ENCODE data around the gene ELMO3. TPM values are rescaled to one million over a fixed set of nuclear protein-coding genes. Genes with fewer than 3 reads are reported as not detected.

The ELMO3 gene
- total and polyA plus RNA-seq, 3 experiments from 2014 or later, result 5.0 to 5.3 TPM; not detected in 1

DNA sequence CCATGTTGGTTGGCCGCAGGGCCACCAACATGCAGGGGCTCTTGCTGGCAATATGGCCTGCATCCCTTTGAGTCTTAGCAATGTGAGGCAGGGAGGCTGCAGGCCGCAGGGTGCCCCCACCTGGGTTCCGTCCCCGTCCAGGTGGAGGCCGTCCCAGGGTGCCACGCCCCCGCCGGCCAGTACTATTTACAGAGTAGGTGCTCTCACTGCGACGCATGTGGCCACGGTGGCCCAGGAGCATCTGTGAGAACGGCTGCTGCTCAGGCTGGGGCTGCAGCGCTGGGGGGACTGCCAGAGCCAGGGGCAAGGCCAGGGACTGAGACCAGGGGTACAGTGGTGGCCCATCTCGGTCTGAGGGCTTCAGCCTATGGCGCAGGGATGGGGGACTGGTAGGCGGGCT is 18.8 kb upstream of the ELMO3 start:
- no peak for DNase-seq
- ChIA-PET CTCF (interaction anchor here (11.3 kb wide), 1 partner anchor 22 kb away, joined by 205 read pairs; the partner anchor contains the start of genes B3GNT9, FBXL8, HSF4 and TRADD), POLR2A (no interaction called here)
- Mint-ChIP-seq H3K27me3 (no peaks in the 10 kb centered on the region), H3K36me3 (no peaks in the 10 kb centered on the region), H3K4me1 (peaks cover 15 to 39% (median 21%) of the 10 kb centered on the region in 3 donors), H3K27ac (no peak overlapping the region), H3K9me3 (no peaks in the 10 kb centered on the region), H3K4me3 (no peak overlapping the region)
- Histone ChIP-seq H3K27ac (ENCODE audit: low read depth, low read length) (no peak overlapping the region), H3K36me3 (ENCODE audit: insufficient read depth, low read length) (no peaks in the 10 kb centered on the region), H3K4me3 (ENCODE audit: low read length) (no peak overlapping the region), H3K27me3 (ENCODE audit: insufficient read depth, low read length, poor library complexity, severe bottlenecking) (no peaks in the 10 kb centered on the region), H3K4me1 (ENCODE audit: insufficient read depth, low read length) (peaks cover 26% of the 10 kb centered on the region), H3K9me3 (ENCODE audit: low read length) (no peaks in the 10 kb centered on the region)

DNA sequence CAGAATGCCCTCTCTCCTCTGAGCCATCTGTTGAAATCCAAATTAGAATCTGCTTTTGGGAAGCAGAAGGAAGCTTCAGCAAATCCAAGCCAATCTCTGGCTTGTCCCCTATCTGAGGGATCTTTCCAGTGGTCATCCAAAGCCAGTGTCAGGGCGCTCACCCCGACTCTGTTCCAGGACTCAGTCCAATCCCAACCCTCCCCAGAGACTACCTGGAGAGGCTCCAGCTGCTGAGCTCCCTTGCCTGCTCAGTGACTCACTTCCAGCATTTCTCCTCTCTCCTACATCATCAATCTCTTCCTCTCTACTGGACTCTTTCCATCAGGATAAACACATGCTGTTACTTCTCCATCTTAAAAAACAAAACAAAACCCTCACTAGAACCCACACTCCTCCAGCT is 17.6 kb upstream of the ELMO3 start:
- Histone ChIP-seq H3K27me3 (ENCODE audit: insufficient read depth, low read length, poor library complexity, severe bottlenecking) (no peaks in the 10 kb centered on the region), H3K4me3 (ENCODE audit: low read length) (no peak overlapping the region), H3K27ac (ENCODE audit: low read depth, low read length) (no peak overlapping the region), H3K4me1 (ENCODE audit: insufficient read depth, low read length) (peaks cover 34% of the 10 kb centered on the region), H3K36me3 (ENCODE audit: insufficient read depth, low read length) (no peaks in the 10 kb centered on the region), H3K9me3 (ENCODE audit: low read length) (no peaks in the 10 kb centered on the region)
- Mint-ChIP-seq H3K4me3 (no peak overlapping the region), H3K4me1 (peaks cover 21 to 41% (median 22%) of the 10 kb centered on the region in 3 donors), H3K27me3 (peaks cover 0 to 4% of the 10 kb centered on the region in 2 donors), H3K9me3 (no peaks in the 10 kb centered on the region), H3K36me3 (no peaks in the 10 kb centered on the region), H3K27ac (no peak overlapping the region)
- POLR2A ChIA-PET, result interaction anchor here (0.6 kb wide), 1 partner anchor 37 kb away, joined by 4 read pairs; no protein-coding TSS in a partner anchor
- CTCF ChIA-PET, result interaction anchor here (11.3 kb wide), 1 partner anchor 23 kb away, joined by 205 read pairs; the partner anchor contains the start of genes B3GNT9, FBXL8, HSF4 and TRADD
- DNase-seq, result no peak

DNA sequence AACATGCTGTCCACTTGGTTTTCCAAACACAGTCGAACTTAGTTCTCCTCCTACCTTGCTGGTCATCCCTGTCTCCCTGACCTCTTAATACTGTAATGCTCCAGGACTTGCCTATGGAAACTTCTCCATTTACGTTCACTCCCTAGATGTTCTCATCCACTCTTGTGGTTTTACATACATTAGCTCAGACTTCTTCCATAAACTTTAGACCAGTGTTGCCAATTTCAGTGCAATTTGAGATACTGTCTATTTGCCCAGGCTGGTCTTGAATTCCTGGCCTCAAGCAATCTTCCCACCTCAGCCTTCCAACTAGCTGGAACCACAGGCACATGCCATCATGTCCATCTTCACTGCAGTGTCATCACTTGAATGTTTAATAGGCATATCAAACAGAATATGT is 16.6 kb upstream of the ELMO3 start:
- Histone ChIP-seq H3K27ac (ENCODE audit: low read depth, low read length) (no peak overlapping the region), H3K4me3 (ENCODE audit: low read length) (no peak overlapping the region), H3K27me3 (ENCODE audit: insufficient read depth, low read length, poor library complexity, severe bottlenecking) (no peaks in the 10 kb centered on the region), H3K9me3 (ENCODE audit: low read length) (no peaks in the 10 kb centered on the region), H3K4me1 (ENCODE audit: insufficient read depth, low read length) (peaks cover 34% of the 10 kb centered on the region), H3K36me3 (ENCODE audit: insufficient read depth, low read length) (no peaks in the 10 kb centered on the region)
- ChIA-PET CTCF (interaction anchor here (0.8 to 11.3 kb wide), 4 partner anchors 9 to 223 kb away, joined by 3 to 205 read pairs (median 6); partner anchors contain the start of genes B3GNT9, FBXL8, HSF4 and NOL3), POLR2A (interaction anchor here (0.6 kb wide), 1 partner anchor 562 kb away, joined by 3 read pairs; no protein-coding TSS in a partner anchor)
- Mint-ChIP-seq H3K36me3 (no peaks in the 10 kb centered on the region), H3K27me3 (peaks cover 0 to 4% of the 10 kb centered on the region in 2 donors), H3K4me1 (peaks cover 17 to 36% (median 18%) of the 10 kb centered on the region in 3 donors), H3K9me3 (no peaks in the 10 kb centered on the region), H3K27ac (no peak overlapping the region), H3K4me3 (no peak overlapping the region)
- DNase-seq, result no peak

DNA sequence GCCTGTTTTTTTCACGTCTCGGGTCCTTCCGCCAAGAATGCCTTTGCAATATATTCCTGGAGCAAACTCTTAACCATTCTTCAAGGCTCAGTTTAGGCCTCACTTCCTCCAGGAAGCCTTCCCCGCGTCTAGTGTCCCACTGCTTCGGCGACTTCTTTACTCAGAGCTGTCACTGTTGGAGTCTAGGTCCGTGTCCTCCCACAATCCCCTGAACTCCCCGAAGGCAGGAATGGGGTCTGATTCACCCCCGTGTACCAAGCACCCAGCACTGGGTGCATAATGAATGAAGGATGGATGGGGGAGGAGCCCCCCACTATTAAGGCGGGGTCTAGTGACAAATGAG is 15.7 kb upstream of the ELMO3 start:
- H3K36me3 ChIP-seq (ENCODE audit: insufficient read depth, low read length), result no peaks in the 10 kb centered on the region
- no peak overlapping the region for H3K4me3 Mint-ChIP-seq
- DNase-seq, result no peak
- H3K36me3 Mint-ChIP-seq, result no peaks in the 10 kb centered on the region
- peaks cover 0 to 4% of the 10 kb centered on the region in 2 donors for H3K27me3 Mint-ChIP-seq
- H3K4me1 Mint-ChIP-seq, result peaks cover 9 to 27% (median 12%) of the 10 kb centered on the region in 3 donors
- ChIA-PET POLR2A (interaction anchor here (0.9 kb wide), 1 partner anchor 9 kb away, joined by 6 read pairs; no protein-coding TSS in a partner anchor), CTCF (interaction anchor here (1.8 to 11.3 kb wide), 3 partner anchors 7 to 25 kb away, joined by 7 to 205 read pairs (median 18); partner anchors contain the start of genes B3GNT9, FBXL8, HSF4 and NOL3)
- no peaks in the 10 kb centered on the region for H3K9me3 Mint-ChIP-seq
- no peaks in the 10 kb centered on the region for H3K9me3 ChIP-seq (ENCODE audit: low read length)
- H3K27me3 ChIP-seq (ENCODE audit: insufficient read depth, low read length, poor library complexity, severe bottlenecking), result no peaks in the 10 kb centered on the region
- H3K4me3 ChIP-seq (ENCODE audit: low read length), result peak overlapping the region; percentile 70
- peak overlapping the region; percentile 91 for H3K27ac ChIP-seq (ENCODE audit: low read depth, low read length)
- H3K4me1 ChIP-seq (ENCODE audit: insufficient read depth, low read length), result peaks cover 29% of the 10 kb centered on the region
- no peak overlapping the region for H3K27ac Mint-ChIP-seq

DNA sequence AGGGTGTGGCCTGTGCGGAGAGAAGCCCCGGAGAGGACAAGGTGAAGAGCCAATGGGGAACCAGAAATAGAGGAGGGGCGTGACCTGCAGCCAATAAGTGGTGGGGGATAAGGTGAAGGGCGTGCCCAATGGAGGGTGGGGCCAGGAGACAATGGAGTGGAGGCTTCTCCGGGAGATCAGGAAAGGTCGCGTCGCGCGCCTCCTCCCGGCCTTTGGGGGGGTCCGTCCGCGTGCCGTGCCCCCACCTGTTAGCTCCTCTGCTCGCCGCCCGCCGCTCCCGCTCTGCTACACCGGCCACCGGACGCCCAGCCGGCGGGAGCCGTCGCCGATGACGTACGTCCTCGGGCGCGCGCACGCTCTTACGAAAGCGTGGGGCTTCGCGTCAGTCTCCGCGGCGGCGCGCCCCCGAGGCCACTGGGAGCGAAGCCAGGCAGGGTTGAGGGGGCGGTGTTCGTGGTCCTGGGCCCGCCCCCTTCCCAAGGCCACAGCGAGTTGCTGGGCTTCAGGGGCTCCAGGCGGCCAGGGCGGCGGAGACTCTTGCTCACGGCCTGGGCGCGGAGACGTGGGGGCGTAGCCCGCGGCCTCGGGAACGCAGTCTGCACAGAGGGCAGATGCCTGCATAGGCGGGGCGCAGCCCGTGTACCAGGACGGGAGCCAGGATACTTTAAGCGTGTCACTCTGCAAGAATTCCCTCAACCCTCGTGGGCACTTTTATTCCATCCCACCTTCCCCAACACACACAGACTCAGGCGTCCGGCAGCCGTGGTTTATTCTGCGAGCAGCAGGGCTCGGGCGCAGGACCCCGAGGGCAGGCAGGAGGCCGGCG is 15.1 kb upstream of the ELMO3 start, which contains the start of gene MATCAP1:
MATCAP1 (minus strand) TSS at position 337 of the 826 bp plus-strand sequence. CDS start 3,353 bp downstream, outside the sequence.
- Mint-ChIP-seq H3K9me3 (no peaks in the 10 kb centered on the region), H3K27me3 (peaks cover 0 to 4% of the 10 kb centered on the region in 2 donors), H3K4me1 (peaks cover 9 to 21% (median 9%) of the 10 kb centered on the region in 3 donors), H3K36me3 (no peaks in the 10 kb centered on the region), H3K4me3 (peak within 1 kb of the TSS in 5 of 7 donors; percentile 48 to 87 (median 71)), H3K27ac (no peak within 1 kb of the TSS)
- ChIA-PET POLR2A (interaction anchor here (0.9 kb wide), 1 partner anchor 9 kb away, joined by 6 read pairs; no protein-coding TSS in a partner anchor), CTCF (interaction anchor here (1.1 to 11.3 kb wide), 14 partner anchors 7 to 206 kb away, joined by 4 to 205 read pairs (median 10); partner anchors contain the start of genes B3GNT9, FBXL8, HSF4 and NOL3)
- Histone ChIP-seq H3K4me1 (ENCODE audit: insufficient read depth, low read length) (peaks cover 25% of the 10 kb centered on the region), H3K9me3 (ENCODE audit: low read length) (no peaks in the 10 kb centered on the region), H3K27ac (ENCODE audit: low read depth, low read length) (peak within 1 kb of the TSS; percentile 91), H3K4me3 (ENCODE audit: low read length) (peak within 1 kb of the TSS; percentile 70), H3K36me3 (ENCODE audit: insufficient read depth, low read length) (no peaks in the 10 kb centered on the region), H3K27me3 (ENCODE audit: insufficient read depth, low read length, poor library complexity, severe bottlenecking) (no peaks in the 10 kb centered on the region)
- peak; percentile 88 to 97 (median 96) for DNase-seq

DNA sequence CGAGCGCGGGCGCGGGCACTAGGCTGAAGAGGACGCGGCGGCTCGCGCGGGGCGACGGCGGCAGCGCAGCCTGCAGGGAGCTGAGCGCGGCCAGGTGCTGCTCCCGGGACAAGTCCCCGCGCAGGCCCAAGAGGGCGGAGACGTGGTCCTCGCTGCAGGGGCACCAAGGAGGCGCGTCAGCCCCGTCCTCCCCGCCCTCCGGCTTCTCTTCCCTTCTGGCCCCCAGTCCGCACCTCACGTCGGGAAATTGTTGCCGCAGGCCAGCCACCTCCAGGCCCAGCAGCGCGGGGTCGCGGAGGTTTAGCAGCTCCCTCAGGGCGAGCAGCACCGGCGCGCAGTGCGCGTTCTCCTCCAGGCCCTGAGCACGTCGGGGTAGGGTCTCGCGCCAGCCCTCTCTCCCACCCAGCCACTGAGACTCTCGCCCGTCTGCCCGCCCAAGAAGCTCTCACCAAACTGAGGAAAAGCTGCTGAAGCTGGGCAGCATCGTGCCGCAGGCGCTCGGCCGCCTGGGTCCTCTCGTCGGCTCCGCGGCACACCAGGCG is 14.4 kb upstream of the ELMO3 start:
- no peaks in the 10 kb centered on the region for H3K27me3 ChIP-seq (ENCODE audit: insufficient read depth, low read length, poor library complexity, severe bottlenecking)
- POLR2A ChIA-PET, result interaction anchor here (0.7 to 1.4 kb wide), 4 partner anchors 25 to 63 kb away, joined by 3 to 8 read pairs (median 4); partner anchors contain the start of genes FBXL8, FHOD1, SLC9A5 and TRADD
- DNase-seq, result no peak
- Mint-ChIP-seq H3K9me3 (no peaks in the 10 kb centered on the region), H3K4me1 (peaks cover 8 to 19% (median 9%) of the 10 kb centered on the region in 3 donors), H3K27me3 (peaks cover 0 to 4% of the 10 kb centered on the region in 2 donors), H3K27ac (no peak overlapping the region), H3K4me3 (peak overlapping the region in 5 of 7 donors; percentile 48 to 87 (median 71)), H3K36me3 (no peaks in the 10 kb centered on the region)
- no peaks in the 10 kb centered on the region for H3K36me3 ChIP-seq (ENCODE audit: insufficient read depth, low read length)
- H3K4me1 ChIP-seq (ENCODE audit: insufficient read depth, low read length), result peaks cover 25% of the 10 kb centered on the region
- CTCF ChIA-PET, result interaction anchor here (0.6 to 11.3 kb wide), 25 partner anchors 8 to 289 kb away, joined by 3 to 205 read pairs (median 5); partner anchors contain the start of genes B3GNT9, CES3, FBXL8 and HSF4
- H3K9me3 ChIP-seq (ENCODE audit: low read length), result no peaks in the 10 kb centered on the region
- H3K27ac ChIP-seq (ENCODE audit: low read depth, low read length), result no peak overlapping the region
- H3K4me3 ChIP-seq (ENCODE audit: low read length), result peak overlapping the region; percentile 70

DNA sequence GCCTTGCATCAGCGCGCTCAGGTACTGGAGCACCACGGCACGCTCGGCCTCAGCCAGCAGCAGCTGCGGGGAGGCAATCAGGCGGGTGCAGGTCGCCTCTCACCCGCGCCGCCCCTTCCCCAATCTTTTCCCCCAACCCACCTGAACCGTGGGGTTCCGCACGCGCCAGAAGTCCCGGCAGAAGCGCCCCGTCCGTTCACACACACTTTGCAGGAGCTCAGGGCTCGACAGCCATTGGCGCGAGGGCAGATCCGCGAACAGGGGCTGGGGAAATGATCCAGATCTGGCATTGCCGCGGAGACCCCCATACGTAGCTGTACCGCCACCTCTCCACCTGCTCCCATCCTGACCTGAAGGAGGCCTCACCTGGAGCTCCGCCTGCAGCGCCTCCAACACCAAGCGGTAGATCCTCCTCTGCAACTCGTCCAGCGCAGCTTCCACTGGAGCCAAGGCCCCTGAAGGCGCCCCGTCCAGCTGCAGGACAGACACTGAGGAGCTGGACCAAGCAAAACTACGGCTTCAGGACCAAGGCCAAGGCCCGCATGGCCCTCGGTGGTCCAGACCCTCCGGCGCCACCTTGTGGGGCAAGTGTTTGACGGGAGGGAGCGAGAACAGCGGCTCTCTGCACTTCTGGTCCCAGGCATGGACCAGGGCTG is 13.8 kb upstream of the ELMO3 start:
- Histone ChIP-seq H3K27me3 (ENCODE audit: insufficient read depth, low read length, poor library complexity, severe bottlenecking) (no peaks in the 10 kb centered on the region), H3K4me1 (ENCODE audit: insufficient read depth, low read length) (peaks cover 25% of the 10 kb centered on the region), H3K9me3 (ENCODE audit: low read length) (no peaks in the 10 kb centered on the region), H3K4me3 (ENCODE audit: low read length) (no peak overlapping the region), H3K27ac (ENCODE audit: low read depth, low read length) (no peak overlapping the region), H3K36me3 (ENCODE audit: insufficient read depth, low read length) (no peaks in the 10 kb centered on the region)
- H3K27me3 Mint-ChIP-seq, result peaks cover 0 to 4% of the 10 kb centered on the region in 2 donors
- ChIA-PET CTCF (interaction anchor here (0.6 to 11.3 kb wide), 27 partner anchors 9 to 297 kb away, joined by 3 to 205 read pairs (median 5); partner anchors contain the start of genes B3GNT9, CES3, FBXL8 and HSF4), POLR2A (interaction anchor here (0.6 to 1.4 kb wide), 8 partner anchors 12 to 1474 kb away, joined by 3 to 8 read pairs (median 3); partner anchors contain the start of genes FBXL8, FHOD1, SLC9A5 and TRADD)
- H3K4me3 Mint-ChIP-seq, result peak overlapping the region; percentile 81 to 93 (median 93)
- no peaks in the 10 kb centered on the region for H3K36me3 Mint-ChIP-seq
- DNase-seq, result peak; percentile 72 to 87 (median 77)
- peaks cover 8 to 19% (median 9%) of the 10 kb centered on the region in 3 donors for H3K4me1 Mint-ChIP-seq
- peak overlapping the region; percentile 17 to 94 (median 91) for H3K27ac Mint-ChIP-seq
- H3K9me3 Mint-ChIP-seq, result no peaks in the 10 kb centered on the region

Measured in CD8-positive, alpha-beta memory T cell (primary cell).